HepG2 (cell line): Measurements from ENCODE around the gene TSGA10.

Source experiments
- HMG20A ChIP-seq: IDR thresholded peaks from 2 replicates; pipeline ENCODE4 v1.6.1; 2016; ENCODE audit warnings: borderline replicate concordance
- MEIS2 ChIP-seq: sonication (generic); formaldehyde crosslinking; IDR thresholded peaks from 2 replicates; pipeline ENCODE4 v1.9.0; 2021; ENCODE audit warnings: mild to moderate bottlenecking, missing genetic modification reagents
- NCOA1 ChIP-seq: sonication (generic); formaldehyde crosslinking; IDR thresholded peaks from 2 replicates; pipeline ENCODE4 v1.9.0; 2021; ENCODE audit warnings: missing genetic modification reagents
- NFE2L1 ChIP-seq: sonication (generic); formaldehyde crosslinking; IDR thresholded peaks from 2 replicates; pipeline ENCODE4 v1.4.0; 2020; ENCODE audit warnings: missing genetic modification reagents, mild to moderate bottlenecking, borderline replicate concordance
- PHF20 ChIP-seq: sonication (generic); formaldehyde crosslinking; IDR thresholded peaks from 2 replicates; pipeline ENCODE4 v1.5.0; 2020; ENCODE audit warnings: mild to moderate bottlenecking, missing genetic modification reagents
- RAD21 ChIP-seq: fragments of 450-650 bp; formaldehyde crosslinking; IDR thresholded peaks from 2 replicates; pipeline ENCODE4 v1.5.0; 2020; ENCODE audit warnings: mild to moderate bottlenecking
- ZBTB1 ChIP-seq: sonication (generic); formaldehyde crosslinking; IDR thresholded peaks from 2 replicates; pipeline ENCODE4 v1.4.0; 2020; ENCODE audit warnings: missing genetic modification reagents, borderline replicate concordance
- ZBTB34 ChIP-seq: sonication (generic); formaldehyde crosslinking; IDR thresholded peaks from 2 replicates; pipeline ENCODE4 v1.8.0; 2022; ENCODE audit warnings: mild to moderate bottlenecking, missing genetic modification reagents
- ZNF83 ChIP-seq: sonication (generic); formaldehyde crosslinking; IDR thresholded peaks from 2 replicates; pipeline ENCODE4 v1.4.0; 2020; ENCODE audit warnings: missing genetic modification reagents, mild to moderate bottlenecking, borderline replicate concordance

GRCh38 chr2:98972582-98973167, 182.1 kb downstream of the TSGA10 start:
- TF ChIP-seq RAD21 (CRISPR knock-in tag) (no peak), NFE2L1 (CRISPR knock-in tag) (no peak), HMG20A (CRISPR knock-in tag) (no peak), NCOA1 (CRISPR knock-in tag) (no peak), PHF20 (CRISPR knock-in tag) (no peak), MEIS2 (CRISPR knock-in tag) (no peak), ZBTB1 (CRISPR knock-in tag) (no peak), ZBTB34 (no peak), ZNF83 (no peak)
